ENCODE data around the gene DENND5A.

The DENND5A gene

GRCh38 chr11:9265211-9266131 is at the start of gene DENND5A:
Gene DENND5A (minus strand): TSS chr11:9265350. CDS start chr11:9265069, 281 bp downstream.
- DNase-seq (ENCODE audit: low read depth): peak; percentile 76

- peak; percentile 97 for DNase-seq (ENCODE audit: low read depth)
Measured at GRCh38 chr11:9314291-9315077, 49.3 kb upstream of the DENND5A start, which contains the start of gene TMEM41B. Gene TMEM41B (minus strand): TSS chr11:9314593. CDS start chr11:9314441, 152 bp downstream.

GRCh38 chr11:9313648-9314290 is 48.6 kb upstream of the DENND5A start:
- DNase-seq (ENCODE audit: low read depth): no peak

DNA sequence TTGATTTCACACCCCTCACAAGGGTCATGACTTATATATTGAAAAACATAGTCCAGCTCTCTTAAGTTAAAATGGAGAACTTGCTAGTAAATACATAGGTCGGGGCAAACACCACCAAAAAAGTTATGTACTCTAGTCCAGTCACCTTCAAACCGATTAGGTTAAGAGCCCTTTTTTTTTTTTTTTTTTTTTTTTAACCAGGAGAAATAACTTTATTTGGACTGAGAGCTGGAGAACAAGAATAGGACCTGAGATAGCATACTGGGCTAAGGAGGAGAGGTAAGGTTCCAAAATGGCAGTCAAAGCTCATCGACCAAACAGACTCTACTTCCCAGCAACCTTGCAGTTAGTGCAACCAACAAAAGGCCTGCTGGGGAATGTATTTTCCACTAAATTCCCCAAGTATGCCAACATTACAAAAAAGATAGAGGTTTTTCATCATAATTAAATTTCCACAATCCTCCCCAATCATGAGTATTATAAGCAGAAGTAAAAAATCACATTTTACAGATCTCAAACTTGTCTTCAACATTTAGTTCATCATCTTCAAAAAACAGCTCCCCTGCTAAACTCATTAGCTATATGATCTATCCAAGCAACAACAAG is 45.4 kb upstream of the DENND5A start:
- DNase-seq (ENCODE audit: low read depth): no peak

- DNase-seq (ENCODE audit: low read depth): no peak
Measured at GRCh38 chr11:9304178-9304577, 39.0 kb upstream of the DENND5A start.

GRCh38 chr11:9302448-9302847 is 37.3 kb upstream of the DENND5A start:
- DNase-seq (ENCODE audit: low read depth): peak; percentile 74

DNA sequence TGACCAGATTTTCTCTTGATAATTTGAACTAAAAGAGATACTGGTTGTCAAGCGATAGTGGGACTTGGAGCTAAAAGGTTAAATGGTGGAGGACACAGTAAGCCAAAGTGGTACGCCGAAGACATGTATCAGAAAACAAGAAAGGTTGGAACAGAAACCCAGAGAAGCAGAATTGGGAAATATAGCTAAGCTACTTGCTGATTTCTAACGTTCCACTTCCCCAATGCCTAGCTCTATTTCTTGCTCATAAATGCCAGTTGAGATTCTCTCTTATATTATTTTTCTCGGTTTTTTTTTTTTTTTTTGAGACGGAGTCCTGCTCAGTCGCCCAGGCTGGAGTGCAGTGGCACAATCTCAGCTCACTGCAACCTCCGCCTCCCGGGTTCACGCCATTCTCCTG is 36.6 kb upstream of the DENND5A start:
- DNase-seq (ENCODE audit: low read depth): no peak

DNA sequence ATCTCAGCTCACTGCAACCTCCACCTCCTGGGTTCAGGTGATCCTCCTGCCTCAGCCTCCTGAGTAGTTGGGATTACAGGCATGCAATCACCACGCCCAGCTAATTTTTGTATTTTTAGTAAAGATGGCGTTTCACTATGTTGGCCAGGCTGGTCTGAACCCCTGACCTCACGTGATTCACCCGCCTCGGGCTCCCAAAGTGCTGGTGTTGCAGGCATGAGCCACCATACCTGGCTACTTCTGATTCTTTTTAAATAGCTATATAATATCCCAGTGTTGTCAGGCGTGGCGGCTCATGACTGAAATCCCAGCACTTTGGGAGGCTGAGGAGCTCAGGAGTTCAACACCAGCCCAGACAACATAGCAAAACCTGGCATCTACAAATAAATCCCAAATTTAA is 28.5 kb upstream of the DENND5A start:
- DNase-seq (ENCODE audit: low read depth): no peak

DNA sequence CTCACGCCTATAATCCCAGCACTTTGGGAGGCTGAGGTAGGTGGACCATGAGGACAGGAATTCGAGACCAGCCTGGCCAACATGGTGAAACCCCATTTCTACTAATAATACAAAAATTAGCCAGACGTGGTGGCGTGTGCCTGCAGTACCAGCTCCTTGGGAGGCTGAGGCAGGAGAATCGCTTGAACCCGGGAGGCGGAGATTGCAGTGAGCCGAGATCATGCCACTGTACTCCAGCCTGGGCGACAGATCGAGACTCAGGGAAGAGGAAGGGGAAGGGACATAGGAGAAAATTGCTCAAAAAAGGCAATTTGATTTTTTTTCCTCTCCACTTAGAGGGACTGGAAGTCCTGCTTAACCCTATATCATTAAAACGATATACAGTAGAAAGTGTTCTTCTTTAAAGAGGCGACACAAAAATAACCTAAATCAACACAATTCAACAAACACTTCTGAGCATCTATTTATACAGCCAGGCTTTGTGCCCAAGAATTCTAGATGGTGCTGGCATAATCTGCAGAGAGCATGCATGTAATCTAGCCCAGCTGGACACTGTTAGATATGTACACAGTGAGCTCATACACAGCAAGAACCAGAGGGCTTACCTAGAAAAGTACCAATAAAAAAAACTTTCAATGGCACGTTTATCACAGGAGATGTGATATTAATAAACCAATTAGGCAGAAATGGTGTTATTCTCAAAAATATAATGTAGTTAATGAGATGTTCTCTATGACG is 20.9 kb upstream of the DENND5A start:
- DNase-seq (ENCODE audit: low read depth): no peak

- peak; percentile 84 for DNase-seq (ENCODE audit: low read depth)
Measured at GRCh38 chr11:9280655-9281301, 15.6 kb upstream of the DENND5A start.

GRCh38 chr11:9277176-9277575 is 12.0 kb upstream of the DENND5A start:
- no peak for DNase-seq (ENCODE audit: low read depth)

DNA sequence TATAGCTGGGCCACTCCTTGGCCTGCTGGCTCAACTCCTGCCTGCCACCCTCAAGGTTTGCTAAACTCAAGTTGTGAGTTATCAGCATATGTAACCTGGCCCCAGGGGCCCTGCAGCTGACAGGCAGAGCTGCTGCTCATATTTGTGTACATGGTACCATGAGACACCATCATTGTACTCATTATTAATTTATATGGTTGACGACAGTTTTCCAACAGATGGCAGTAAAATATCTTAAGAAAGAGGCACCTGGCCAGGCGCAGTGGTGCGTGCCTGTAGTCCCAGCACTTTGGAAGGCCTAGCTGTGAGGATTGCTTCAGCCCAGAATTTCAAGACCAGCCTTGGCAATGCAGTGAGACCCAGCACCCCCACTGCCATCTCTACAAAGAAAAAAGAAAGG is 11.4 kb upstream of the DENND5A start:
- DNase-seq (ENCODE audit: low read depth): peak; percentile 10

DNA sequence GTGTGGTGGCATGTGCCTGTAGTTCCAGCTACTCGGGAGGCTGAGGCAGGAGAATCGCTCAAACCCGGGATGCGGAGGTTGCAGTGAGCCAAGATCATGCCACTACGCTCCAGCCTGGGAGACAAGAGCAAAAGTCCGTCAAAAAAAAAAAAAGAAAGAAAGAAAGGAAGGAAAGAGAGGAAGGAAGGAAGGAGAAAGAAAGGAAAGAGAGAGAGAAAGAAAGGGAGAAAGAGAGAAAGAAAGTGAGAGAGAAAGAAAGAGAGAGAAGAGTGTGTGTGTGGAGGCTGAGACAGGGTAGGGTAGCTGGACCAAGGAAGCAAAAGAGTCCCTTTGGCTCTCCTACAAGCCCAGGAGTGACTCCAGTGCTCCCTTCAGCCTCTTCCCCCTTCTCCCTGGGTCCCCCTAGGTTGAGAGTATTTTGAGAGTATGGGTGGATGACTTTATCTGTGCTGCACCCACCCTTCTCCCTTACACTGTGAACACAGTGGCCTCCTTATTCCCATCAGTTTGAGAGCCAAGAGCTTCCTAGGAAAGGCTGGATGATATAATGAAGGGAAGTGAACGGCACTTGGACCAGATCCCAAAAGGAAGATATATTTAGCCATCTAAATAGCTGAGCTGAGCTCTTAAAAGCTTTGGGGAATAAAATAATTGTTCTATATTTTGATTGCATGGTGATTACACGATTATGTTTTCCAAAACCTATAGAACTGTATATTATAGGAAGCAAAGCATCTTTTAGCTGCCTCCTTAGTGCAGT is 9.5 kb upstream of the DENND5A start:
- no peak for DNase-seq (ENCODE audit: low read depth)

DNA sequence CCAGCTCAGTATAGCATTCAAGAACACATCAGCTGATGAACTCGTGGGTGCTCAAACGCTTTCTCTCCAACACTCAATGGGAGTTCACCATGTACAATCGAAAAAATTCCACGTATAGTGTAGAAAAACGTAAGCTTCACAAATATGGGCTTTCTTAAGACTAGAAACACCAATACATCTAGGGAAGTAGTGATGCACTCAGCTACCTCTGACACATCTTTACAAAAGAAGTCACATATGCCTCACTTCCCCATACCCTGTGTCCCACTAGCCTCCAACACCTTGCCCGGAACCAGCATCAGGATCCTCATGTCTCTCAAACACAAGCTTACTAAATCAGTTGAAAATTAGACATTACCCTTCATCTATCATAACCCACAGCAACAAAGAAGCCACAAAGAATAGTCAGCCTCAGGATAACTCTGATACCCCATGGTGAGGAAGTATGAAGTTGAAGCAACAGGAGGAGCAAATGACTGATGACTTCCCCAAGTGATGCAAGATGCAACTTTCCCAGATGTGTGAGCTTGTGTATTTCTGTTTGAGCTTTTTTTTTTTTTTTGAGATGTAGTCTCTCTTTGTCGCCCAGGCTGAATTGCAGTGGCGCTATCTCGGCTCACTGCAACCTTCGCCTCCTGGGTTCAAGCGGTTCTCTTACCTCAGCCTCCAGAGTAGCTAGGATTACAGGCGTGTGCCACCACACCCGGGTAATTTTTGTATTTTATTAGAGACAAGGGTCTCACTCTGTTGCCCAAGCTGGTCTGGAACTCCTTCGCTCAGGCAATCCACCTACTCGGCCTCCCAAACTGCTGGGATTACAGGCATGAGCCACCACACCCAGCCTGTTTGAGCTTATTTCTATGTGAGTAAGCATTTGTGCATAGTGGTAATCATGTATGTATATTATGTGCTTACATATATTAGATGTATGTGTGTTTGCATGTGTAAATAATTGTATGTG is 8.5 kb upstream of the DENND5A start:
- peak; percentile 92 for DNase-seq (ENCODE audit: low read depth)

- no peak for DNase-seq (ENCODE audit: low read depth)
Measured at GRCh38 chr11:9269492-9270013, 4.4 kb upstream of the DENND5A start.

DNA sequence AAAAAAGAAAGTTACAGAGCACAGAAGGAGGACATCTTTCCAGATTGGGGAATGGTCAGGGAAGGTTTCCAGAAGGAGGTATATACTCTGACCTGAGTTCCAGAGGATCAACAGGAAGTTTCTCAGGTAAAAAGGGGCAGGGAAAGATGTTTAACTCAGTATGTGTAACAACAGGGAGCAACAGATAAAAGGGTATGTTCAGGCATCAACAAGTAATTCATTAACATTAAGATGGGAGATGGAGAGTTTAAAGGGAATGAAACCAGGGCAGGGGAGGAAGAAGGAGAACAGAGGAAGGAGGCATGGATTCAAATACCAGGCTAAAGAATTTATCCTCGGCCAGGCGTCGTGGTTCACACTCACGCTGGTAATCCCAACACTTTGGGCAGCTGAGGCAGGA is 2.5 kb upstream of the DENND5A start:
- DNase-seq (ENCODE audit: low read depth): no peak

DNA sequence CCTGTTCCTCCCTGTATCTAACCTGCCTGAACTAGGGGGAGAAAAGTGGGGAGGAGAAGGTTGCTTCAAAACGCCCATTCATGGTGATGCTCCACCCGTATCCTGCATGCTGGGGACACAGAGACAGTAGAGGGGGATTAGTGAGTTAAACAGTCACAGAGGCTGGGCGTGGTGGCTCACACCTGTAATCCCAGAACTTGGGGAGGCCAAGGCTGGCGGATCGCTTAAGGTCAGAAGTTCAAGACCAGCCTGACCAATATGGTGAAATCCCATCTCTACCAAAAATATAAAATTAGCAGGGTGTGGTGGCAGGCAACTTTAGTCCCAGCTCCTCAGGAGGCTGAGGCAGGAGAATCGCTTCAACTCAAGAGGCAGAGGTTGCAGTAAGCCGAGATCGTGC is 1.8 kb upstream of the DENND5A start:
- DNase-seq (ENCODE audit: low read depth): no peak

DNA sequence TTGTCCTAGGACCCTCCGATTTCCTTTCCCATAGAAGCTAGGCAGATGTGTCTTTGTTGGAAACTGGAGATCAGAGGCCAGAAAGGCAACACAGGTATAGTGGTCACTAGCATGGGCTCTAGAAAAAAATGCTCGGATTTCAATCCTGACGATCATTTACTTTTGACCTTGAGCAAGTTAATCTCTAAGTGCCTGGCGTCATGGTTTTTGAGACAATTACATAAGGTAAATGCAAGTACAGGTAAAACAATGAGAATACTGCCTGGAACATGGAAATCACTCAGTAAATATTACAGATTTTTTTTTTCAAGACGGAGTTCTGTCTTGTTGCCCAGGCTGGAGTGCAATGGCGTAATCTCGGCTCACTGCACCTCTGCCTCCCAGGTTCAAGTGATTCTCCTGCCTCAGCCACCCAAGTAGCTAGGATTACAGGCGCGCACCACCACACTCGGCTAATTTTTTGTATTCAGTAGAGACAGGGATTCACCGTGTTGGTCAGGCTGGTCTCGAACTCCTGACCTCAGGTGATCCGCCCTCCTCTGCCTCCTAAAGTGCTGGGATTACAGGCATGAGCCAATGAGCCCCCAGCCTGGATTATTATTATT is 1.1 kb upstream of the DENND5A start:
- no peak for DNase-seq (ENCODE audit: low read depth)
